ENCODE measurements around the gene SEMA4A. TPM values are rescaled to one million over a fixed set of nuclear protein-coding genes. Genes with fewer than 3 reads are reported as not detected.
A peak's percentile ranks its signal among the peaks of the same experiment; 100 is the strongest.

The SEMA4A gene
- total and polyA plus RNA-seq, 9 of the 15 experiments (the other 6 are each of a cell fraction or from before 2014, with no cell fraction given), result 0.04 to 1.7 (median 0.45) TPM

DNA sequence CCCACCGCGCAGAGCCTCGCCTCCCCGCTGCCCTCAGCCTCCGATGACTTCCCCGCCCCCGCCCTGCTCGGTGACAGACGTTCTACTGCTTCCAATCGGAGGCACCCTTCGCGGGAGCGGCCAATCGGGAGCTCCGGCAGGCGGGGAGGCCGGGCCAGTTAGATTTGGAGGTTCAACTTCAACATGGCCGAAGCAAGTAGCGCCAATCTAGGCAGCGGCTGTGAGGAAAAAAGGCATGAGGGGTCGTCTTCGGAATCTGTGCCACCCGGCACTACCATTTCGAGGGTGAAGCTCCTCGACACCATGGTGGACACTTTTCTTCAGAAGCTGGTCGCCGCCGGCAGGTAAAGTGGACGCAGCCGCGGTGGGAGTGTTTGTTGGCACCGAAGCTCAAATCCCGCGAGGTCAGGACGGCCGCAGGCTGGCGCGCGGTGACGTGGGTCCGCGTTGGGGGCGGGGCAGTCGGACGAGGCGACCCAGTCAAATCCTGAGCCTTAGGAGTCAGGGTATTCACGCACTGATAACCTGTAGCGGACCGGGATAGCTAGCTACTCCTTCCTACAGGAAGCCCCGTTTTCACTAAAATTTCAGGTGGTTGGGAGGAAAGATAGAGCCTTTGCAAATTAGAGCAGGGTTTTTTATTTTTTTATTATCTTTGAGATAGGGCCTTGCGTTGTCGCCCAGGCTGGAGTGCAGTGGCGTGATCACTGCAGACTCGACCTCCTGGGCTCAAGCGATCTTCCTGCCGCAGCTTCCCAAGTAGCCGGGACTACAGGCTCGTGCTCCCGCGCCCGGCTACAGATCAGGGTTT, 59.7 kb downstream of the SEMA4A start, which contains the start of gene PMF1 (continued):
- TF ChIP-seq, protein P1, sequence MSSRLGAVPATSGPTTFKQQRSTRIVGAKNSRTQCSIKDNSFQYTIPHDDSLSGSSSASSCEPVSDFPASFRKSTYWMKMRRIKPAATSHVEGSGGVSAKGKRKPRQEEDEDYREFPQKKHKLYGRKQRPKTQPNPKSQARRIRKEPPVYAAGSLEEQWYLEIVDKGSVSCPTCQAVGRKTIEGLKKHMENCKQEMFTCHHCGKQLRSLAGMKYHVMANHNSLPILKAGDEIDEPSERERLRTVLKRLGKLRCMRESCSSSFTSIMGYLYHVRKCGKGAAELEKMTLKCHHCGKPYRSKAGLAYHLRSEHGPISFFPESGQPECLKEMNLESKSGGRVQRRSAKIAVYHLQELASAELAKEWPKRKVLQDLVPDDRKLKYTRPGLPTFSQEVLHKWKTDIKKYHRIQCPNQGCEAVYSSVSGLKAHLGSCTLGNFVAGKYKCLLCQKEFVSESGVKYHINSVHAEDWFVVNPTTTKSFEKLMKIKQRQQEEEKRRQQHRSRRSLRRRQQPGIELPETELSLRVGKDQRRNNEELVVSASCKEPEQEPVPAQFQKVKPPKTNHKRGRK (tag; IDR thresholded peaks at IDR 0.05), result no peak
- TF ChIP-seq RBM22 (IDR thresholded peaks at IDR 0.05; ENCODE audit: low read depth, low read length, poor library complexity, severe bottlenecking) (no peak), NFXL1 (CRISPR knock-in tag; IDR thresholded peaks at IDR 0.05) (no peak), ZNF165 (CRISPR knock-in tag; IDR thresholded peaks at IDR 0.05; ENCODE audit: borderline replicate concordance) (no peak), ZNF347 (CRISPR knock-in tag; IDR thresholded peaks at IDR 0.05; ENCODE audit: low read depth) (no peak), U2AF1 (optimal IDR thresholded peaks at IDR 0.05; ENCODE audit: low read depth, low read length) (no peak), MBD2 (IDR thresholded peaks at IDR 0.05; ENCODE audit: borderline replicate concordance, low read depth) (peak; percentile 96), NFE2L1 (tag; IDR thresholded peaks at IDR 0.05; ENCODE audit: borderline replicate concordance, low read depth) (no peak), NCOA6 (IDR thresholded peaks at IDR 0.05) (no peak), ZNF717 (CRISPR knock-in tag; IDR thresholded peaks at IDR 0.05) (no peak), ZNF224 (CRISPR knock-in tag; IDR thresholded peaks at IDR 0.05) (0 out of 2 replicates have a peak, but pooled peaks have one; percentile 57)
- TF ChIP-seq, protein P2, sequence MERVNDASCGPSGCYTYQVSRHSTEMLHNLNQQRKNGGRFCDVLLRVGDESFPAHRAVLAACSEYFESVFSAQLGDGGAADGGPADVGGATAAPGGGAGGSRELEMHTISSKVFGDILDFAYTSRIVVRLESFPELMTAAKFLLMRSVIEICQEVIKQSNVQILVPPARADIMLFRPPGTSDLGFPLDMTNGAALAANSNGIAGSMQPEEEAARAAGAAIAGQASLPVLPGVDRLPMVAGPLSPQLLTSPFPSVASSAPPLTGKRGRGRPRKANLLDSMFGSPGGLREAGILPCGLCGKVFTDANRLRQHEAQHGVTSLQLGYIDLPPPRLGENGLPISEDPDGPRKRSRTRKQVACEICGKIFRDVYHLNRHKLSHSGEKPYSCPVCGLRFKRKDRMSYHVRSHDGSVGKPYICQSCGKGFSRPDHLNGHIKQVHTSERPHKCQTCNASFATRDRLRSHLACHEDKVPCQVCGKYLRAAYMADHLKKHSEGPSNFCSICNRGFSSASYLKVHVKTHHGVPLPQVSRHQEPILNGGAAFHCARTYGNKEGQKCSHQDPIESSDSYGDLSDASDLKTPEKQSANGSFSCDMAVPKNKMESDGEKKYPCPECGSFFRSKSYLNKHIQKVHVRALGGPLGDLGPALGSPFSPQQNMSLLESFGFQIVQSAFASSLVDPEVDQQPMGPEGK (CRISPR knock-in tag; IDR thresholded peaks at IDR 0.05; ENCODE audit: borderline replicate concordance), result no peak
- TF ChIP-seq, protein P3, sequence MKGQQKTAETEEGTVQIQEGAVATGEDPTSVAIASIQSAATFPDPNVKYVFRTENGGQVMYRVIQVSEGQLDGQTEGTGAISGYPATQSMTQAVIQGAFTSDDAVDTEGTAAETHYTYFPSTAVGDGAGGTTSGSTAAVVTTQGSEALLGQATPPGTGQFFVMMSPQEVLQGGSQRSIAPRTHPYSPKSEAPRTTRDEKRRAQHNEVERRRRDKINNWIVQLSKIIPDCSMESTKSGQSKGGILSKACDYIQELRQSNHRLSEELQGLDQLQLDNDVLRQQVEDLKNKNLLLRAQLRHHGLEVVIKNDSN (CRISPR knock-in tag; IDR thresholded peaks at IDR 0.05), result no peak
- TF ChIP-seq, protein P4, sequence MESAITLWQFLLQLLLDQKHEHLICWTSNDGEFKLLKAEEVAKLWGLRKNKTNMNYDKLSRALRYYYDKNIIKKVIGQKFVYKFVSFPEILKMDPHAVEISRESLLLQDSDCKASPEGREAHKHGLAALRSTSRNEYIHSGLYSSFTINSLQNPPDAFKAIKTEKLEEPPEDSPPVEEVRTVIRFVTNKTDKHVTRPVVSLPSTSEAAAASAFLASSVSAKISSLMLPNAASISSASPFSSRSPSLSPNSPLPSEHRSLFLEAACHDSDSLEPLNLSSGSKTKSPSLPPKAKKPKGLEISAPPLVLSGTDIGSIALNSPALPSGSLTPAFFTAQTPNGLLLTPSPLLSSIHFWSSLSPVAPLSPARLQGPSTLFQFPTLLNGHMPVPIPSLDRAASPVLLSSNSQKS (CRISPR knock-in tag; IDR thresholded peaks at IDR 0.05), result no peak
